D721Med (cell line): ENCODE data around the gene MAGEF1.

Experiments
- DNase-seq: peaks from one replicate; pipeline ENCODE4 v3.0.0; 2011; ENCODE audit warnings: low spot score; ENCODE audit not compliant: insufficient read length
- FAIRE-seq: peaks from 2 replicates; lab custom pipeline; 2011; peaks lifted over from hg19 to GRCh38; lab: Jason Lieb, UNC
- TF ChIP-seq, protein P1 (sequence below): IDR thresholded peaks from 2 replicates; pipeline ENCODE4 v1.5.1; 2012; ENCODE audit warnings: mild to moderate bottlenecking, control low read depth; ENCODE audit not compliant: insufficient read depth; ENCODE audit errors: missing control alignments

MAGEF1 gene

DNA sequence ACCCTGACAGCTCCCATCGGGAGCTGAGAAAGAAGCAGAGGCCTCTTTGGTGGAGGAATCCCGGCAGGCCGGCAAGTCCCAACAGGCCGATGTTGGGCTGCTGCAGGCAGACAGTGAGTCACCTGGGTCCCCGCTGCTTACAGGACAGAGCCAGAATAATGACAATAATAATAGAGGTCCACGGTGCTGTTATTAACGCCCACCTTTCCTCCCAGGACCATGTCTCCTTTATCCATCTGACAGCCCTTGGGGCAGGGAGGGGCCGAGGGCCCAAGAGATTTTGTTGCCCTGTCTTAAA, 29.3 kb upstream of the MAGEF1 start:
- TF ChIP-seq, protein P1, sequence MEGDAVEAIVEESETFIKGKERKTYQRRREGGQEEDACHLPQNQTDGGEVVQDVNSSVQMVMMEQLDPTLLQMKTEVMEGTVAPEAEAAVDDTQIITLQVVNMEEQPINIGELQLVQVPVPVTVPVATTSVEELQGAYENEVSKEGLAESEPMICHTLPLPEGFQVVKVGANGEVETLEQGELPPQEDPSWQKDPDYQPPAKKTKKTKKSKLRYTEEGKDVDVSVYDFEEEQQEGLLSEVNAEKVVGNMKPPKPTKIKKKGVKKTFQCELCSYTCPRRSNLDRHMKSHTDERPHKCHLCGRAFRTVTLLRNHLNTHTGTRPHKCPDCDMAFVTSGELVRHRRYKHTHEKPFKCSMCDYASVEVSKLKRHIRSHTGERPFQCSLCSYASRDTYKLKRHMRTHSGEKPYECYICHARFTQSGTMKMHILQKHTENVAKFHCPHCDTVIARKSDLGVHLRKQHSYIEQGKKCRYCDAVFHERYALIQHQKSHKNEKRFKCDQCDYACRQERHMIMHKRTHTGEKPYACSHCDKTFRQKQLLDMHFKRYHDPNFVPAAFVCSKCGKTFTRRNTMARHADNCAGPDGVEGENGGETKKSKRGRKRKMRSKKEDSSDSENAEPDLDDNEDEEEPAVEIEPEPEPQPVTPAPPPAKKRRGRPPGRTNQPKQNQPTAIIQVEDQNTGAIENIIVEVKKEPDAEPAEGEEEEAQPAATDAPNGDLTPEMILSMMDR: no peak
- FAIRE-seq: no peak
- DNase-seq: no peak

DNA sequence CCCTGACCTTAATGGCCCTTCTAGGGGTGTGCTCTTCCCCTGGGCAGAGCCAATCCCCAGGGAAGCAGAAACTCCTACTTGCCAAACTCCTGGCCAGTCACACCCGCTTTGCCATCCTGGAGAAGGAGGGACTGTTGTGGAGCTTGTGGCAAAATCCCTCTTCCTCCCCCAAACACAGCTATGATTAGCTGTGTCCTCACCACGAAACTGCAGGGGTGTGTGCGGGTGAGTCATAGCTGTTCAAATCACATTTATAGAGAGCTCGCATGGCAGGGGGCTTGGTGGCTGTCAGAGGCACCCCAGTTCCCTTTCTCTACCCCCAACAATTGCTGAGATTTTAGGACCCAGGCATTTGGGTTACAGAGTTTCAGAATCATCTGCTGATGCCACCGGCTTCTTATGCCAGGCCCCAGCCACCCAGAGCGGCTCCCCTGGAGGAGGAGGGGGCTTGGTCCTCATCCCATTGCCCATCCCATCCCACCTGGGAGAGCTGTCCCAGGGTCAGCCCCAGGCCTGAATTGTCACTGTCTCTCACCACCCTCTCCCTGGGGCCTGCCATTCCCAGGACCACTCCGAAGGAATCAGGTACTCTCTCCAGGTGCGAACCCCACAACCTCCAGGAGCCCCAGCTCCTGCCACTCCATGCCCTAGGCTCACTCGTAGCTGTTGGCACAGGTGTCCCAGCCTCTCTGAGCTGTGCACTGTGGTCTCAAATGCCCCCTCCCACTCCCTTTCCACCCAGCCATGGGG, 28.8 kb upstream of the MAGEF1 start:
- DNase-seq (no peak), FAIRE-seq (no peak)
- TF ChIP-seq, protein P1: no peak

DNA sequence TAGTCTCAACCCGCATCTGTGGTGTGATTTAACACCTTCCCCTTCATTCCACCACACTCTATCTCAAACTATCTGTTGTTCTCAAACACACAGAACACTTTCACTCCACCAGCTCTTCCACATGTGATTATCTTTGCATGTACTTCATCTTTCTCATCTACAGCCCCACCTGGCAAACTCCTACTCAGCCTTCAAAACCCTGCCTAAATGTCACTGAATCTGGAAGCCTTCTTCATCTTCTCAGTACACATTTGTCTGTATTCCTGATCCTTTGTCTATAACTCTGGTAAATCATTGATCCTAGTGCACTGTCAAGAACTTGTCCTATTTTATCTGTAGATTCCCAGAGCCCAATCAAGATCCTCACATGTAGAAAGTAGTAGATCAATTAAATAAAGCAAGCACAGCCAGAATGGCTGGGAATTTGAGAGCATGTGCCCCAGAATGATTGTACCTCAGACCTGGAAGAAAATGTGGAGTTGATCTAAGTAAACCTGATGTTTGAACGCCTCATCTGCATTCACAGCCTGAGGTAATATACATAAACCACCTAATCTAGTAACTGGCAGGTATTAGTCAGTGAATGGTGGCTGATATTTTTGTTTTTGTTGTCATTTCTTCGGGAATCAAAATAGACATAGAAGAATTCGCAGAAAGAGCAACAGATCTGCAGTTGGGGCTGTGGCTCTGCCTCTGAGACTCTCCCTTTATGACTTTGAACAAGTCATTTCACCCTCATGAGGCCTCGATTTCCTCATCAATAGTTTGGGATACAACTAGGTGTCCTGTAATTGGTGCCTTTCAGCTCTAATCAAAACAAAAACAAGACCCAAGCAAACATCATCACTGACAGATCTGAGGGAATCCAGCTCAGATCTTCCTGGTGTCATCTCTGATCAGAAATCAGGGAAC, 28.0 kb upstream of the MAGEF1 start:
- FAIRE-seq (no peak), DNase-seq (no peak)
- TF ChIP-seq, protein P1: no peak

- TF ChIP-seq, protein P1: no peak
- DNase-seq: no peak
- FAIRE-seq: no peak
Observed at GRCh38 chr3:184738982-184739381, 27.1 kb upstream of the MAGEF1 start.

- DNase-seq: no peak
- no peak for FAIRE-seq
- TF ChIP-seq, protein P1: no peak
Observed at GRCh38 chr3:184738506-184738890, 26.6 kb upstream of the MAGEF1 start.

- no peak for FAIRE-seq
- no peak for DNase-seq
- TF ChIP-seq, protein P1: no peak
Observed at GRCh38 chr3:184737641-184738505, 26.0 kb upstream of the MAGEF1 start.
